GM21717 (cell line): ENCODE measurements around the gene ACTMAP.
"Not testable (repeated sequence)": the region's sequence is repeated elsewhere in the genome, so short reads cannot be mapped to it uniquely, and the experiment has no call there.

Source experiments
- ATAC-seq: cut with Tn5 transposase; IDR thresholded peaks from one replicate; pipeline ENCODE4 v1.9.1; 2021; ENCODE audit warnings: mild to moderate bottlenecking, moderate library complexity; ENCODE audit not compliant: unreplicated experiment

The ACTMAP gene

DNA sequence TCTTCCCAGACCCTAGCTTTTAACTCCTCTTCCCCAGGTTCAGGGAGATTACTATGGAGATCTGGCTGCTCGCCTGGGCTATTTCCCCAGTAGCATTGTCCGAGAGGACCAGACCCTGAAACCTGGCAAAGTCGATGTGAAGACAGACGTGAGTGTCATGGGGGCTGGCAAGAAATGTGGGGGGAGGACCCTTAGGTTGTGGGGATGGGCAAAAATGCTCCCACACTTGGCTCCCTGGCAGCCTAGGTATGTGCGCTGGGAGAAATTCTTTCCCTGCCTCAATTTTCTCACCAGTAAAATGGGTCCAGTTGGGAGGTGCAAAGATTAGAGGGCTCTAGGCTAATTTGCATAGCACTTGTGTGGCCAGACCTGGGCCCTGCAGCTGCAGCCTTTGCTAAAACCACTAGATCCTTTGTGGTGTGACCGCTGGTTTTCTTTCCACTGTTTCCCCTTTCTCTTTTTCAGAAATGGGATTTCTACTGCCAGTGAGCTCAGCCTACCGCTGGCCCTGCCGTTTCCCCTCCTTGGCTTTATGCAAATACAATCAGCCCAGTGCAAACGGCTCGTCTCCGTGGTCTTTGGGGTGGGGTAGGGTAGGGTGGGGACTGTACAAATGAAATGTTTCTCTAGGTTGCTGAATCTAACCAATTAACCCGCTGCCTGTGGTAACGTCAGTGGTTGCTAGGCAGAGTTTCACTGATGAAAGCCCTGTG is 26.8 kb upstream of the ACTMAP start:
- peak; percentile 57 for ATAC-seq

DNA sequence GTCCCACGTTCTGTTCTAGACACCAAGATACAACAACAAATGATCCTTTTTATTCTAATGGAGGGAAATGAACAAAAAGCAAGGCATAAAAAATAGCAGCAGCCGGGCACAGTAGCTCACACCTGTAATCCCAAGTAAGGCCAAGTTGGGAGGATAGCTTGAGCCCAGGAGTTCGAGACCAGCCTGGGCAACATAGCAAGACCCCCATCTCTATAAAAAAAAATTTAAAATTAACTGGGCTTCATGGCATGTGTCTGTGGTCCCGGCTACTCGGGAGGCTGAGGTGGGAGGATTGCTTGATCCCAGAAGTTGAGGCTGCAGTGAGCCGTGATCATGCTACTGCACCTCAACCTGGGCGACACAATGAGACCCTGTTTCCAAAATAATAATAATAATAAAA is 26.1 kb upstream of the ACTMAP start:
- ATAC-seq, result no peak

DNA sequence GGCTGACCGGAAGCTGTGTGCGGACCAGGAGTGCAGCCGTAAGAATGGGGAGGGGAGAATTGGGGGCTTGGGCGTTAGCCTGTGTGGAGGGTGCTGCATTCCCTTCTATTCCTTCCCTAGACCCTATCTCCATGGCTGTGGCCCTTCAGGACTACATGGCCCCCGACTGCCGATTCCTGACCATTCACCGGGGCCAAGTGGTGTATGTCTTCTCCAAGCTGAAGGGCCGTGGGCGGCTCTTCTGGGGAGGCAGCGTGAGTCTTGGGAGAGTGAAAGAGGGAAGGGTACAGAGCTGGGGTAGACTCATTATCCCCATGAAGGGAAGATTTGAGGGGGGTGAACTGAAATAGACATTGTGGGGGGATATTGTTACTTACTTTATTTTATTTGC is 25.4 kb upstream of the ACTMAP start:
- no peak for ATAC-seq

DNA sequence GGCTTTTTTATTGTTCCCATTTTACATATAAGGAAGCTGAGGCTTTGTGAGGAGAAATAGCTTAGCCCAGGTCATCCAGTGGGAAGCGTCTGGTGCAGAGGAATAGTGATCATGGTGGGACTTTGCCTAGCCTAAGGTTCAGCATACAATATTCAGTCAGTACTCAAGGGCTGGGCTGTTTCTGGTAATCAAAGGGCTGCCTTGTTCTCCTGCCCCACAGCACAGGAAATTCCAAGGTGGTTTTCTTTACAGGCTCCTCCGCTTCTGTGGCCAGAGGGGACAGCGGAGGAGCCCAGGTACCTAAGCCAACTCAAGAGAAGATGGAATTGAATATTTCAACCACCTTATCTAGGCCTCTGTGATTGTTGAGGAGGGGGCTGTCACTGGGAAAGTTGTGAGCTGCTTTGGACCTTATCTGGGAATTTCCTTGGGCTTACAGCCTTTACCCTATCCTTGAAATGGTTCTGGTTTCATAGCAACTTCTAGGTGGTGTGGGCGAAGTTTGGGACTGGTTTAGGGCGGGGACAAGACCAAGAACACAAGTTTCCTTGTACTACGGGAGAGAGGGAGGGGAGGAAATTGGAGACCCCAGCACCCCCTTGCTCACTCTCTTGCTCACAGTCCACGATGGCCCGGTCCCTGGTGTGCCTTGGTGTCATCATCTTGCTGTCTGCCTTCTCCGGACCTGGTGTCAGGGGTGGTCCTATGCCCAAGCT is 24.8 kb upstream of the ACTMAP start, which contains the start of gene MIA:
TSS of gene MIA (plus strand) at position 606 of the 716 bp plus-strand sequence. CDS start at position 628, 22 bp downstream.
- ATAC-seq, result no peak

DNA sequence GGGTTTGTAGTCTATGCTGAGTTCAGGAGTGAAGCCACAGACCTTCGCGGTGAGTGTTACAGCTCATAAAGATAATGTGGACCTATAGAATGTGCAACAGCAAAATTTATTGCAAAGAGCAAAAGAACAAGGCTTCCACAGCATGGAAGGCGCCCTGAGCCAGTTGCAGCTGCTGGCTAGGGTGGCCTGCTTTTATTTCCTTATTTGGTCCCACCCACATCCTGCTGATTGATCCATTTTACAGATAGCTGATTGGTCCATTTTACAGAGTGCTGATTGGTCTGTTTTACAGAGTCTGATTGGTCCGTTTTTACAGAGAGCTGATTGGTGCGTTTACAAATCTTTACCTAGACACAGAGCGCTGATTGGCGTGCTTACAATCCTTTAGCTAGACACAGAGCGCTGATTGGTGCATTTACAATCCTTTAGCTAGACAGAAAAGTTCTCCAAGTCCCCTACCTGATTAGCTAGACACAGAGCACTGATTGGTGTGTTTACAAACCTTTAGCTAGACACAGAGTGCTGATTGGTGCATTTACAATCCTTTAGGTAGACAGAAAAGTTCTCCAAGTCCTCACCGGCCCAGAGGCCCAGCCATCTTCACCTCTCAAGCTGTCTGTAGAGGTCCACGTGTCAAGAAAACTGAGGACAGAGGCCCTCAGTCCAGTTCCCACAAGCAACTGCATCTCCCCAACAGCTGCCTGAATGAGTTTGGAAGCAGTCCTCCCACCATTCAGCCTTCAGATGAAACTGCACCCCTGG is 21.0 kb upstream of the ACTMAP start:
- ATAC-seq, result not testable (repeated sequence)

DNA sequence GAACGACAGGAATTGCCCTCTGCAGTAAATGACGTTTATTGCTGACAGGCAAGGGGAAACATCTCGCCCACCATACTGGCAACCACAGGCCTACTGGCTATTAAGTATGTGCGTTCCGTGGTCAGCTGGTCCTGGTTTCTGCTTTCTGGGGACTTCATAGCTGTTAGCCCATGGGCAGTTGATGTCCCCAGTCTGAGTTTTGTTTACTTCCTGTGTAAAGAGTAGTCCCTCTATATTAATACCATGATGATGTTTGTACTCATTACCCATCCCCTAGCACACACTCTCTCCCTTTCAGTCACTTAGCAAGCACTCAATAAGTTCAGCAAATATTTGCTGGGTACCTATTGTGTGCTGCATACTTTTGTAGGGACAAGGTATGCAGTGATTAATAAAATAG is 18.6 kb upstream of the ACTMAP start:
- ATAC-seq, result no peak

DNA sequence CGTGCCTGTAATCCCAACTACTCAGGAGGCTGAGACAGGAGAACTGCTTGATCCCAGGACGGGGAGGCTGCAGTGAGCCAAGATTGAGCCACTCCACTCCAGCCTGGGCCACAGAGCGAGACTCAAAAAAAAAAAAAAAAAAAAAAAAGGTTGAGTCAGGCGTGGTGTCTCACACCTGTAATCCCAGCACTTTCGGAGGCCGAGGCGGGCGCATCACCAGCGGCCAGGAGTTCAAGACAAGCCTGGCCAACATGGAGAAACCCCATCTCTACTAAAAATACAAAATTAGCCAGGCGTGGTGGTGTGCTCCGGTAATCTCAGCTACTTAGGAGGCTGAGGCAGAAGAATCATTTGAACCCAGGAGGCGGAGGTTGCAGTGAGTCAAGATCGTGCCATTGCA is 16.1 kb upstream of the ACTMAP start:
- not testable (repeated sequence) for ATAC-seq

DNA sequence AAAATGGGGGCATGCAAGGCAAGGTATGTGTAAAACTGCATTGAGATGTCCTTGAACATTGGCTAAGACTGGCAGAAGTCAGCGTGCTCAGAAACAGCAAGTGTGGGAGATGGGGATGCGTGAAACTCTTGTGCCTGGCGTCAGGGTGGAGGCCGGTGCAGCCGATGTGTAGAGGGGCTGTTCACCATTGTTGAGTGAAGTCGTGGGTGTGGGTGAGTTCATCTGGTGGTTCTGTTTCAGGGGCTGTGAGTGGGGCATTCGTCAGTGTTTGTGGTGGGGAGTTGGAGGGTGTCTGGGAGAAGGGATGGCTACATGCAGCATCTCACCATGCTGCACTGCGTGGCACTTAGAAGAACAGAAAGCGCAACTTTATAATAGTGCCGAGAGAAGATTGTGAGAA is 13.7 kb upstream of the ACTMAP start:
- no peak for ATAC-seq

DNA sequence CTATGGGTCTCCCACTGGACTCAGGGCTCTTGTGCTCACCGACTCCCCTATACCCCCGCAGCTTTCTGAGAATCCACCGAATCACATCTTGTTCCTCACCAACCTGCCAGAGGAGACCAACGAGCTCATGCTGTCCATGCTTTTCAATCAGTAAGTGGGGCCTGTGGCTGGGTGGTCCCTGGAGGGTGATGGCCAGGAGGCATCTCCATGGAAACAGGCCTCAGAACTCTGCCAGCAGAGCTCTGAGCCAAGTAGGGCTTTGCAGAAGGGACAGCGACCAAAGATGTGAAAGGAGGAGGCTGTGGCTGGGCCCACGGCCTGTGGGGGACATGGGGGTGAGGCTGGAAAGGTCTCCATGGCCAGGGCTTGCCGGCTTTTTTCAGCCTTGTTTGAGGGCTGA is 13.2 kb upstream of the ACTMAP start:
- no peak for ATAC-seq

DNA sequence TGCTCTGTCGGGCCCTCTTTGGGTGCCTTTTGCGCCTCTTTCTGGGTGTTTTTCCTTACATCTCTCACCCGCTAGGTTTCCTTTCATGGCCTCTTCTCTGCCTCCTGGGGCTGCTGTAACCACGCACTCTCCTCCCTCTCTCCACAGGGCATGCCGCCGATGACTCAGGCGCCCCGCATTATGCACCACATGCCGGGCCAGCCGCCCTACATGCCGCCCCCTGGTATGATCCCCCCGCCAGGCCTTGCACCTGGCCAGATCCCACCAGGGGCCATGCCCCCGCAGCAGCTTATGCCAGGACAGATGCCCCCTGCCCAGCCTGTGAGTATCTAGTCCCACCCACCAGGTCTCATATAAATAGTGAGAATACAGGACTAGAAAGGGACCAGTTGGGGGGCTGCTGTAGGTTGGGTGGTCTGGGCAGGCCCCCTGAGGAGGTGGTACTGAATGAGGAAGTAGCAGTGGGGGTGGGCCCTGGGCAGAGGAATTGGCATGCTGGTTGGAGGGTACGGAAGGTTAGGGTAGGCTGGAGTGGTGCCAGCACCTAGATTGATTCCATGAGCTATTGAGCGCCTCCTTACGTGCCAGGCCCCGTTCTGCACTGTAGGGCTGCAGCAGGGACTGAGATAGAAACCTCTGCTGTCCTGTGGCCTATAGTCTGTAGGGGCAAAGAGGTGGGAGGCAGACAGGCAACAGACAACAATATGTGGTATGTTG is 12.6 kb upstream of the ACTMAP start:
- no peak for ATAC-seq

DNA sequence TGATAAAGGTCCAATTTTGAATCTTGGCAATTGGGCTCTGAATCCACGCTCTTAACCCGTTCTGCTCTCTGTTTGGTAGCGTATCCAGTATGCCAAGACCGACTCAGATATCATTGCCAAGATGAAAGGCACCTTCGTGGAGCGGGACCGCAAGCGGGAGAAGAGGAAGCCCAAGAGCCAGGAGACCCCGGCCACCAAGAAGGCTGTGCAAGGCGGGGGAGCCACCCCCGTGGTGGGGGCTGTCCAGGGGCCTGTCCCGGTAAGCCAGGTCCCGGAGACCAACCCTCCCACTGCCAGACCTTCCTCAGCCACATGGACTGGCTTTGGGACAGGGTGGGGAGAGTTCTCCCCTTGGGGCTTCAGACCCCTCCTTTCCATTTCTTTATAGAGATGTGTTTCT is 9.1 kb upstream of the ACTMAP start:
- ATAC-seq, result no peak

DNA sequence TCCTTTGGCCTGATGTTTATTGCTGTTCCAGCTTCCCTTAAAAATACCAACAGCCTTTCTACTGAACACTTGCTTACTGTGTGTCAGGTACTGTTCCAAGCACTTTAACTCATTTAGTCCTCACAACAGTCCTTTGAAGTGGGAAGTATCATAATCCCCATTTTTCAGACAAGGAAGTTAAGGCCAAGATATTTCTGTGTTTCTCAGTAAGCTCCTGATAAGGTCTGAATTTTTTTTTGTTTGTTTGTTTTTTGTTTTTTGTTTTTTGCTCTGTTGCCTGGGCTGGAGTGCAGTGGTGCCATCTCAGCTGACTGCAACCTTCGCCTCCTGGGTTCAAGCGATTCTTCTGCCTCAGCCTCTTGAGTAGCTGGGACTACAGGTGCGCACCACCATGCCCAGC is 8.2 kb upstream of the ACTMAP start:
- ATAC-seq, result no peak

DNA sequence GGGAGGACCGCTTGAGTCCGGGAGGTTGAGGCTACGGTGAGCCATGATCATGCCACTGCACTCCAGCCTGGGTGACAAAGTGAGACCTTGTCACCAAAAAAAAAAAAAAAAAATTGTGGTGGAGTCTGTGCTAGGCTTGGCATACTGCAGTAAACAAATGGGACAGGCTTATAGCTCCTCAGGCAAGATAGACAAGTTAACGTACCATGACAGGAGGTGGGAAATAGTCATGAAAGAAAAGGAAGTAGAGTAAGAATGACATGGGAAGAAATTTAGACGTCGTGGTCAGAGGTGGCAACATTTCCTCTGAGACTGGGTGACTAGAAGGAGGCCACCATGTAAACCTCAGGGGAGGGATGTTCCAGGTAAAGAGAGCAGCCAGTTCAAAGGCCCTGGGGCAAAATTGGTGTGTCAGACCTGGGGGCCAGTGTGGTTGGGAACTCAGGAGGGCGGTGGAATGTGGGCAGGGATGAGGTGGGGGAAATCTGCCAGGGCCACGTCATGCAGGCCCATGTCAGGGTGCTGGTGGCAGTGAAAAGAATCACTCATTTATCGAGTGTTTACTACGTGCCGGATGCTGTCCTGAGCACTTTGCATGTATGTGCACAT is 6.3 kb upstream of the ACTMAP start:
- ATAC-seq, result no peak

DNA sequence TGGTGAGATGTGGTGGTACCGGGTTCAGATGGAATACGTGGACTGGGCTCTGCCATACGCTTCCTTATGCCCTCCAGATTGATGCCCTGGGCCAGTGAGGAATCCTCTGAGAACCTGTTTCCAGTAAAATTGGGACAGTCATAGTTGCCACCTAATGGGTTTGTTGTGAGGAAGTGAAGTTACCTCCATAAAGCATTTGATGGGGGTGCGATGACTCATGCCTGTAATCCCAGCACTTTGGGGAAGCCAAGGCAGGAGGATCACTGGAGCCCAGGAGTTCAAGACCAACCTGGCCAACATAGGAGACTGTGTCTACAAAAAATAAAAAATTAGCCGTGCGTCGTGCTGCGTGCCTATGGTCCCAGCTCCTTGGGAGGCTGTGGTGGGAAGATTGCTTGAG is 5.5 kb upstream of the ACTMAP start:
- no peak for ATAC-seq

DNA sequence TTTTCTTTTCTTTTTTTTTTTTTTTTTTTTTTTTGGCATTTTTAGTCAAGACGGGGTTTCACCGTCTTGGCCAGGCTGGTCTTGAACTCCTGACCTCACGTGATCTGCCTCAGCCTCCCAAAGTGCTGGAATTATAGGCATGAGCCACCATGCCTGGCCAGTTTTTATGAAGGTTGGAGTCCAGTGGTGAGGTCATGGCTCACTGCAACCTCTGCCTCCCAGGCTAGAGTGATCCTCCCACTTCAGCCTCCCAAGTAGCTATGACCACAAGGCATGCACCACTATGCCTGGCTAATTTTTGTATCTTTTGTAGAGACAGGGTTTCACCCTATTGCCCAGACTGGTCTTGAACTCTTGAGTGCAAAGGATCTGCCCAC is 5.0 kb upstream of the ACTMAP start:
- ATAC-seq, result no peak

DNA sequence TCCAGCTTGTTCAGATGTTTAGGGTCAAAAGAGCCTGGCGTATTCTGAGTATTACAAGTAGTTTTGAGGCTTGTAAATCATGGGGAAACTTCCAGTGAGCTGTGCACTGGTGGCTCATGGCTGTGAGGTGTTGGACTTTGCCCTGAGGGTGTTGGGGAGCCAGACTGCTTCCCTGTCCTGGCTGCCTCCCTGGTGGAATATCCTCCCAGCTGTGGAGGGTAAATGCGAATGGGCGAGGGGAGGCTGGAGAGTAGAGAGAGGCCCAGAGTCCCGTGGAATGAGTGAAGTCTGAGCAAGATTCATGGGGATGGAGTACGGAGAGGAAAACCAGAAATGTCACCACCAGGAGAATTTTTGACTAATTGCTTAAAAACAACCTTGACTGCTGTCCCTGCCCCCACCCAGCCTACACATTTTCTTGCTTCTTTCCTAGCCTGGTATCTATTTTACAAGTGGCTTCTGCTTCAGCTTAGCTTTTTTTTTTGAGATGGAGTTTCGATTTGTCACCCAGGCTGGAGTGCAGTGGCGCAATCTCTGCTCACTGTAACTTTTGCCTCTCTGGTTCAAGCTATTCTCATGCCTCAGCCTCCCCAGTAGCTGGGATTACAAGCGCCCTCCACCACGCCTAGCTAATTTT is 4.5 kb upstream of the ACTMAP start:
- ATAC-seq, result no peak

DNA sequence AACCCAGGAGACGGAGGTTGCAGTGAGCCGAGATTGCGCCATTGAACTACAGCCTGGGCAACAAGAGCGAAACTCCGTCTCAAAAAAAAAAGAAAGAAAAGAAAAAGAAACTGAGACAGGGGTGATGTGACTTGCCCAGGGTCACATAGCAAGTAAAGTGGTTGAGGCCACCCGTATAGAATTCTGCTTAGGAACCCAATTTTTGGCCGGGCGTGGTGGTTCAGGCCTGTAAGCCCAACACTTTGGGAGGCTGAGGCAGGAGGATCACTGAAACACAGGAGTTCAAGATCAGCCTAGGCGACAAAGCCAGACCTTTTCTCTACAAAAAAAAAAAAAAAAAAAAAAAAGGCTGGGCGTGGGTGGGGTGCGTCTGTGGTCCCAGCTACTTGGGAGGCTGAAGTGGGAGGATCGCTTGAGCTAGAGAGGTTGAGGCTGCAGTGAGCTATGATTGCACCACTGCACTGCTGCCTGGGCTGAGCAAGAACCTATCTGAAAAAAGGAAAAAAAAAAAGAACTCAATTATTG is 2.0 kb upstream of the ACTMAP start:
- no peak for ATAC-seq

DNA sequence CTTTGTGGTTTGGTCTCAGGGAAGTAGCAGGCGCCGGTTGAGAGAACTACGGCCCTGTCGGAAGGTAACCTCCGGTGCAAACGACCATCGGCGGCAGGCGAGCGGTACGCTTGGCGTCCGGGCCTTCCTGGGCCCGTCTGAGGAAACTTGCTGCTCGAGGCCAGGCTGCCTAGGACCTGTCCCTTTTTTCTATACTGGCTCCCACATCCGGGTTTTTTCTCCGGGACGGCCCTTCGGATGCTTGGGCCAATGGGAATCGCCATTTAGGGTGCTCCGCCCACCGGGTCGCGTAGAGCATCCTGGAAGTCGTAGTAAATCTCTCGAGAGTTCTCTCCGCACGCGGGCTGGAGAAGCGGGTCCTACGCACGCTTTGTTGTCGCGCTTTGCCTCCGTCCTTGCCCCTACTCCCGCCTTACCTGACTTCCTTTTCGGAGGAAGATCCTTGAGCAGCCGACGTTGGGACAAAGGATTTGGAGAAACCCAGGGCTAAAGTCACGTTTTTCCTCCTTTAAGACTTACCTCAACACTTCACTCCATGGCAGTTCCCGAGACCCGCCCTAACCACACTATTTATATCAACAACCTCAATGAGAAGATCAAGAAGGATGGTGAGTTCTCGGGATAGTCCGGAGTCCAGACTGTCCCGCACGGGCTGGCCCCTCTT is 729 bp upstream of the ACTMAP start, which contains the start of gene SNRPA:
TSS of gene SNRPA (plus strand) at position 330 of the 664 bp plus-strand sequence. CDS start at position 536, 206 bp downstream.
- peak; percentile 58 for ATAC-seq

DNA sequence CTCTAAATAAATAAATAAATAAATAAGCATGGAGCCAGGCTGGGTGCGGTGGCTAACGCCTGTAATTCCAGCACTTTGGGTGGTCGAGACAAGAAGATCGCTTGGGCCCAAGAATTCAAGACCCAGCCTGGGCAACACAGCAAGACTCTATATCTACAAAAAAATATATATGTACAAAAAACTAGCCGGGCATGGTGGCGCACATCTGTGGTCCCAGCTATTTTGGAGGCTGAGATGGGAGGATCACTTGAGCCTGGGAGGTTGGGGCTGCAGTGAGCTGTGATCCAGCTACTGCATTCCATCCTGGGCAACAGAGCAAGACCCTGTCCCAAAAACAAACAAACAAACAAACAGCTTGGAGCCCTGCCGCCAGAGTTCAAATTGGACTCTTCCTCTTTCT is 2.7 kb downstream of the ACTMAP start:
- ATAC-seq, result no peak
